ENCODE data around the gene ZFR2.

The ZFR2 gene

GRCh38 chr19:3810708-3811355 is 58.0 kb downstream of the ZFR2 start:
- no peak for DNase-seq

GRCh38 chr19:3809881-3810707 is 58.7 kb downstream of the ZFR2 start:
- DNase-seq = no peak

- DNase-seq = no peak
Measured at GRCh38 chr19:3808420-3809143, 60.3 kb downstream of the ZFR2 start.

- DNase-seq = no peak
Measured at GRCh38 chr19:3807574-3808354, 61.1 kb downstream of the ZFR2 start.

- DNase-seq = no peak
Measured at GRCh38 chr19:3807131-3807480, 61.7 kb downstream of the ZFR2 start.

GRCh38 chr19:3805859-3806258 is 63.0 kb downstream of the ZFR2 start:
- no peak for DNase-seq

- no peak for DNase-seq
Measured at GRCh38 chr19:3804429-3804828, 64.4 kb downstream of the ZFR2 start.

GRCh38 chr19:3803986-3804385 is 64.9 kb downstream of the ZFR2 start:
- DNase-seq = no peak

- DNase-seq = no peak
Measured at GRCh38 chr19:3803114-3803888, 65.5 kb downstream of the ZFR2 start.

GRCh38 chr19:3801412-3802096 is 67.3 kb downstream of the ZFR2 start:
- no peak for DNase-seq

GRCh38 chr19:3800996-3801395 is 67.8 kb downstream of the ZFR2 start:
- DNase-seq = no peak

GRCh38 chr19:3798137-3798536 is 70.7 kb downstream of the ZFR2 start:
- no peak for DNase-seq

GRCh38 chr19:3796358-3796757 is 72.5 kb downstream of the ZFR2 start:
- DNase-seq = no peak

- no peak for DNase-seq
Measured at GRCh38 chr19:3793799-3794198, 75.0 kb downstream of the ZFR2 start.

- DNase-seq = no peak
Measured at GRCh38 chr19:3792114-3792513, 76.7 kb downstream of the ZFR2 start.

- DNase-seq = no peak
Measured at GRCh38 chr19:3790941-3791340, 77.9 kb downstream of the ZFR2 start.

GRCh38 chr19:3790209-3790734 is 78.6 kb downstream of the ZFR2 start:
- no peak for DNase-seq

- no peak for DNase-seq
Measured at GRCh38 chr19:3788996-3789778, 79.7 kb downstream of the ZFR2 start.

GRCh38 chr19:3785938-3786824 is 82.7 kb downstream of the ZFR2 start, which contains the start of gene MATK:
Gene MATK (minus strand): TSS chr19:3786381. CDS start chr19:3785135, 1,246 bp downstream.
- peak; percentile 30 to 57 for DNase-seq

Measured in Kasumi-1 (cell line).